Measurements from ENCODE around the gene AIG1. TPM values are rescaled to one million over a fixed set of nuclear protein-coding genes. Genes with fewer than 3 reads are reported as not detected.

AIG1 gene
- total and polyA plus RNA-seq, 2 of the 13 experiments (the other 11 are each of a cell fraction or from before 2014, with no cell fraction given) = 115 to 197 TPM

GRCh38 chr6:143023695-143024094, 37.0 kb upstream of the AIG1 start:
- ChIA-PET CTCF (ENCODE audit: low intra/inter-chr PET ratio, low total read pairs) (no interaction called here), POLR2A (no interaction called here)
- FAIRE-seq (no peak), ATAC-seq (peak; percentile 49), DNase-seq (ENCODE audit: low spot score) (no peak)
- no peaks in the 10 kb centered on the region for H4K20me1 ChIP-seq (ENCODE audit: insufficient read depth, low read length)
- 67% methylated on average over 1 of the region's 1 CpG for WGBS (ENCODE audit: low lambda C conversion rate)
- H3K36me3 ChIP-seq (replicated peaks in 1 of 2; ENCODE audit: control insufficient read depth in 1 of 2, insufficient read depth in 2 of 2, low read length in 2 of 2) = no peaks in the 10 kb centered on the region
- H3K9me3 ChIP-seq (ENCODE audit: low read length) = no peaks in the 10 kb centered on the region
- H3K27ac ChIP-seq (ENCODE audit: extremely low read length, insufficient read depth, low read length) = no peak overlapping the region
- TF ChIP-seq CENPBD1 (CRISPR knock-in tag; IDR thresholded peaks at IDR 0.05; ENCODE audit: borderline replicate concordance, low read depth) (no peak), GPBP1L1 (CRISPR knock-in tag; IDR thresholded peaks at IDR 0.05) (no peak), KAT2B (IDR thresholded peaks at IDR 0.05; ENCODE audit: borderline replicate concordance, low read depth, low read length) (no peak), NFE2L2 (IDR thresholded peaks at IDR 0.05; ENCODE audit: low read length) (no peak), MED1 (CRISPR knock-in tag; IDR thresholded peaks at IDR 0.05) (no peak), MXD3 (CRISPR knock-in tag; IDR thresholded peaks at IDR 0.05) (no peak), DRAP1 (CRISPR knock-in tag; IDR thresholded peaks at IDR 0.05) (no peak), HIC2 (CRISPR knock-in tag; IDR thresholded peaks at IDR 0.05; ENCODE audit: low read depth) (no peak), NFAT5 (CRISPR knock-in tag; IDR thresholded peaks at IDR 0.05) (no peak), SSRP1 (CRISPR knock-in tag; IDR thresholded peaks at IDR 0.05) (no peak), POLR2A (IDR thresholded peaks at IDR 0.05; ENCODE audit: insufficient read depth in 1 of 2, low read depth in 2 of 2, low read length in 2 of 2) (no peak), ZNF335 (CRISPR knock-in tag; IDR thresholded peaks at IDR 0.05) (no peak), ZNF3 (CRISPR knock-in tag; IDR thresholded peaks at IDR 0.05) (no peak), CEBPG (CRISPR knock-in tag; IDR thresholded peaks at IDR 0.05) (no peak), RELA (CRISPR knock-in tag; IDR thresholded peaks at IDR 0.05) (no peak), ZNF160 (CRISPR knock-in tag; IDR thresholded peaks at IDR 0.05) (no peak), ZFYVE20 (CRISPR knock-in tag; IDR thresholded peaks at IDR 0.05; ENCODE audit: borderline replicate concordance, low read depth) (no peak)
- H3K27me3 ChIP-seq (ENCODE audit: control insufficient read depth in 1 of 2, insufficient read depth in 2 of 2, low read length in 2 of 2) = no peaks in the 10 kb centered on the region
- in situ Hi-C loops (cut with HindIII; ENCODE audit: extremely low pct_ligation_motif_present, low pct_unique_long_range_greater_than_20kb) (loop anchor here (5.0 kb wide), 1 partner anchor 331 kb away; no protein-coding TSS in a partner anchor), intact Hi-C loops (cut with micrococcal nuclease; ENCODE audit: unreplicated experiment) (loop anchor here (10.0 kb wide), 1 partner anchor 549 kb away; no protein-coding TSS in a partner anchor)
- BruUV-seq (replicated peaks) = no TSS peak
- H2AFZ ChIP-seq (ENCODE audit: low read length) = no peak overlapping the region
- no peak overlapping the region for H3K4me3 ChIP-seq (replicated peaks in 1 of 3; ENCODE audit: insufficient read depth in 1 of 3, low read depth in 2 of 3, low read length in 3 of 3)
- peaks cover 6% of the 10 kb centered on the region; the same call in 1 of the 2 replicates for H3K4me1 ChIP-seq (ENCODE audit: insufficient read depth, low read length)
- no peak overlapping the region for H3K4me2 ChIP-seq (ENCODE audit: low read depth, low read length)
- no peak overlapping the region for H3K9ac ChIP-seq (ENCODE audit: insufficient read depth, low read depth, low read length)
- H3K79me2 ChIP-seq (ENCODE audit: insufficient read depth, low read length) = no peaks in the 10 kb centered on the region

Measured in HepG2 (cell line).